ENCODE data around the gene STK32C.

- TF ChIP-seq CTCF (IDR thresholded peaks at IDR 0.05) (no peak), EZH2 (IDR thresholded peaks at IDR 0.05) (no peak), EZH2phosphoT487 (IDR thresholded peaks at IDR 0.05) (no peak)
Measured at GRCh38 chr10:132266594-132267161, 41.1 kb downstream of the STK32C start.

Data from neural progenitor cell (in vitro differentiated cells).